ENCODE results near the gene PPAN. TPM values are rescaled to one million over a fixed set of nuclear protein-coding genes. Genes with fewer than 3 reads are reported as not detected.

PPAN gene
- polyA plus RNA-seq, 1 donor (not counting 4 experiments of a cell fraction or from before 2014, with no cell fraction given) = 32.3 TPM

DNA sequence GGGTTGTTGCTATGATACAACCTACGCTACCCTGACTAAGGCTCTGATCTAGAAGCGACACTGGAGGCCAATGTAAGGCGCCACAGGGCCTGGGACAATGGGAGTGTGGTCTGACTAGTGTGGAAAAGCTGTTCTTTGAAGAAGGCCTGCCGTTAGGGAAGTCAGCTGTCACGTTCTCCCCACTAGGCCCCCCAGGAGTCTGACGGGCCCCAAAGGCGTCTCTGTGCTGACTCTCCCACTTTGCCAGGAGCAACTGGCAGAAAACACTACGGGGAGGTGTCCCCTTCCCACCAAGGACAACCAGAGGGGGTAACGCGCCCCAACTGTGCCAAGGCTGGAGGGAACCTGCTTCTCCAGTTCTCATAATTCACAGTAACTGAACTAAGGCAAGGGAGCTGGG, 38.9 kb downstream of the PPAN start:
- DNase-seq (ENCODE audit: low read depth, low spot score) = no peak
- no peak overlapping the region for H3K4me3 ChIP-seq (ENCODE audit: control insufficient read depth in 2 of 3, extremely low read depth in 1 of 3, insufficient read depth in 2 of 3, low read depth in 1 of 3, low read length in 3 of 3)
- no peak overlapping the region for H3K4me2 ChIP-seq (ENCODE audit: control insufficient read depth, extremely low read depth, insufficient read depth, low read depth, low read length)
- dilution Hi-C loops (cut with MboI; ENCODE audit: extremely low pct_ligation_motif_present, low sequenced_read_pairs) = no loop called here
- TF ChIP-seq EZH2 (IDR thresholded peaks at IDR 0.05; ENCODE audit: low read length) (no peak), CTCF (optimal IDR thresholded peaks at IDR 0.05 in 1 of 3, IDR thresholded peaks at IDR 0.05 in 1 of 3, conservative IDR thresholded peaks at IDR 0.05 in 1 of 3; ENCODE audit: extremely low read depth in 1 of 3, insufficient read depth in 2 of 3, low read length in 3 of 3) (no peak)
- no peak overlapping the region for H3K27ac ChIP-seq (ENCODE audit: control insufficient read depth, insufficient read depth, low read length)
- H2AFZ ChIP-seq (ENCODE audit: control insufficient read depth, low read length) = no peak overlapping the region
- H3K27me3 ChIP-seq (ENCODE audit: control insufficient read depth, extremely low read depth, insufficient read depth, low read length) = no peaks in the 10 kb centered on the region
- H3K4me1 ChIP-seq (ENCODE audit: control insufficient read depth, extremely low read depth, insufficient read depth, low read length) = no peaks in the 10 kb centered on the region
- H3K9me1 ChIP-seq (ENCODE audit: control insufficient read depth, extremely low read depth, insufficient read depth, low read length) = no peaks in the 10 kb centered on the region
- no peaks in the 10 kb centered on the region for H3K9me3 ChIP-seq (ENCODE audit: control insufficient read depth, low read depth, low read length)
- no peaks in the 10 kb centered on the region for H3K79me2 ChIP-seq (ENCODE audit: control insufficient read depth, insufficient read depth, low read length)
- H3K36me3 ChIP-seq (ENCODE audit: control insufficient read depth in 2 of 2, extremely low read depth in 1 of 2, insufficient read depth in 2 of 2, low read length in 2 of 2) = peaks cover 38 to 65% of the 10 kb centered on the region in 2 experiments
- no peak for FAIRE-seq
- H3K9ac ChIP-seq (ENCODE audit: control insufficient read depth, extremely low read depth, insufficient read depth, low read length) = no peak overlapping the region
- H4K20me1 ChIP-seq (ENCODE audit: control insufficient read depth, extremely low read depth, insufficient read depth, low read length) = peaks cover 2% of the 10 kb centered on the region

DNA sequence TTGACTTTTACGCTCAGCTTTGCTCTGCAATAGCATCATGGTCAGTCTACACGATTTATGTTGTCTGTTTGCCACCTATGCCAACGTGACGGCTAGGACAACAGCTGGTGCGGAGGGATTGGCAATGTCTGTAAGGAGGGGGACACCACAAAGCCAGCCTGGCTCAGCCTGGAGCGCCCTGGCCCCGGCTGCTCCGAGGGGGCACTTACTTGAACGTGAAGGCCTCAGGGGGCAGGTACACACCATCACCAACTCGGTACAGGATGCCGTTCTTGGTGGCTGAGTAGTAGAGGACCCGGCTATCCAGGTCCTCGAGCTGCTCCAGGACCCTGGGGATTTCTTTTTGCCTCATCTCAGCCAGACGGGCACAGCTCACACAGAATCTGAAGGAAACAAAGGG, 40.0 kb downstream of the PPAN start:
- Histone ChIP-seq H3K27me3 (ENCODE audit: control insufficient read depth, extremely low read depth, insufficient read depth, low read length) (no peaks in the 10 kb centered on the region), H3K9me3 (ENCODE audit: control insufficient read depth, low read depth, low read length) (no peaks in the 10 kb centered on the region), H4K20me1 (ENCODE audit: control insufficient read depth, extremely low read depth, insufficient read depth, low read length) (peaks cover 2% of the 10 kb centered on the region), H3K4me1 (ENCODE audit: control insufficient read depth, extremely low read depth, insufficient read depth, low read length) (no peaks in the 10 kb centered on the region), H3K4me2 (ENCODE audit: control insufficient read depth, extremely low read depth, insufficient read depth, low read depth, low read length) (no peak overlapping the region), H3K79me2 (ENCODE audit: control insufficient read depth, insufficient read depth, low read length) (no peaks in the 10 kb centered on the region), H2AFZ (ENCODE audit: control insufficient read depth, low read length) (no peak overlapping the region), H3K9ac (ENCODE audit: control insufficient read depth, extremely low read depth, insufficient read depth, low read length) (no peak overlapping the region), H3K27ac (ENCODE audit: control insufficient read depth, insufficient read depth, low read length) (no peak overlapping the region), H3K9me1 (ENCODE audit: control insufficient read depth, extremely low read depth, insufficient read depth, low read length) (no peaks in the 10 kb centered on the region), H3K36me3 (ENCODE audit: control insufficient read depth in 2 of 2, extremely low read depth in 1 of 2, insufficient read depth in 2 of 2, low read length in 2 of 2) (peaks cover 37 to 60% of the 10 kb centered on the region in 2 experiments), H3K4me3 (ENCODE audit: control insufficient read depth in 2 of 3, extremely low read depth in 1 of 3, insufficient read depth in 2 of 3, low read depth in 1 of 3, low read length in 3 of 3) (no peak overlapping the region)
- no peak for TF ChIP-seq EZH2 (IDR thresholded peaks at IDR 0.05; ENCODE audit: low read length)
- no peak for TF ChIP-seq CTCF (optimal IDR thresholded peaks at IDR 0.05 in 1 of 3, IDR thresholded peaks at IDR 0.05 in 1 of 3, conservative IDR thresholded peaks at IDR 0.05 in 1 of 3; ENCODE audit: extremely low read depth in 1 of 3, insufficient read depth in 2 of 3, low read length in 3 of 3)
- no peak for DNase-seq (ENCODE audit: low read depth, low spot score)
- no peak for FAIRE-seq
- dilution Hi-C loops (cut with MboI; ENCODE audit: extremely low pct_ligation_motif_present, low sequenced_read_pairs) = no loop called here
